ENCODE results near the gene SLCO4C1. TPM values are rescaled to one million over a fixed set of nuclear protein-coding genes. Genes with fewer than 3 reads are reported as not detected.

Gene SLCO4C1
- total and polyA plus RNA-seq, 2 of the 13 experiments (the other 11 are each of a cell fraction or from before 2014, with no cell fraction given) = 1.3 to 7.8 TPM

DNA sequence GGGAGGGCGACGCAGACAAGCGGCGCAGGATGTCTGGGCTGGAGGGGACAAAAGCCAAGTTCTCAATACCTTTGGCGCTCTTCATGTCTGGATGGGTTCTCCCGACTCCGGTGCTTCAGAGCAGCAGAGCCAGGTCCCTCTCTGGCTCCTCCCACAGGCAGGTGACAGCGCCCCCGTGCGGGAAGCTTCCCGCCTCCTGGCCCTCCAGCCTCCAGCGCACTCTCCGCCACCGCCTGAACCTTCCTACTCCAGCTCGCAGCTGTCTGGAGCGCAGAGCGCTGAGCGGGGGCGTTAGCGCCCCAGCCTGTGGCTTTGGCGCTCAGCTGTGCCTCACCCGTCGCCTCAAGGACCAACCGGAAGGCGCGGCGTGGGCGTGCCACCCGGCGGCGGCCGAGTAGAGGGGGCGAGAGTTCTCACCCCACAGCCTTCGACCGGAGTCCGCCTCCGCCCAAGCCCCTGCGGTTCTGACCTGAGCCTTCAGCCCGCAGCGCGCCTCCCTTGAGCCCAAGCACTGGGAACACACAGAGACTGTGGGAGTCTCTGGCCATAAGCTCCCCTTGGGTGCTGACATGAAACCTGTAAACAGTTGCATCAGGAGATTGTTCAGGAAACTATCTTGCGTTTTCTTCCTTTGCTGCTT is at the start of gene SLCO4C1 (continued):
- TF ChIP-seq ZNF264 (CRISPR knock-in tag; IDR thresholded peaks at IDR 0.05) (no peak; the same call in 1 of the 2 replicates), ZNF337 (CRISPR knock-in tag; IDR thresholded peaks at IDR 0.05; ENCODE audit: borderline replicate concordance, low read depth) (no peak; the same call in 1 of the 2 replicates), STAG1 (CRISPR knock-in tag; IDR thresholded peaks at IDR 0.05) (peak; percentile 50), FIP1L1 (IDR thresholded peaks at IDR 0.05; ENCODE audit: borderline replicate concordance, insufficient read depth, low read depth, low read length) (no peak), ZSCAN30 (CRISPR knock-in tag; IDR thresholded peaks at IDR 0.05) (no peak), ZFP36L2 (CRISPR knock-in tag; IDR thresholded peaks at IDR 0.05) (no peak), RFXAP (CRISPR knock-in tag; IDR thresholded peaks at IDR 0.05; ENCODE audit: borderline replicate concordance) (peak; percentile 75; the same call in 1 of the 2 replicates), POLR2AphosphoS2 (IDR thresholded peaks at IDR 0.05; ENCODE audit: low read depth, low read length) (no peak), SP4 (CRISPR knock-in tag; IDR thresholded peaks at IDR 0.05) (peak; percentile 64), ZNF101 (CRISPR knock-in tag; IDR thresholded peaks at IDR 0.05; ENCODE audit: borderline replicate concordance, low read depth) (no peak), ZEB1 (IDR thresholded peaks at IDR 0.05; ENCODE audit: insufficient replicate concordance, low read depth) (peak; percentile 88), ZNF703 (CRISPR knock-in tag; IDR thresholded peaks at IDR 0.05; ENCODE audit: borderline replicate concordance) (no peak), PAX8 (CRISPR knock-in tag; IDR thresholded peaks at IDR 0.05; ENCODE audit: borderline replicate concordance) (no peak), MEIS1 (CRISPR knock-in tag; IDR thresholded peaks at IDR 0.05; ENCODE audit: borderline replicate concordance) (no peak), KDM5A (IDR thresholded peaks at IDR 0.05; ENCODE audit: borderline replicate concordance, low read length) (no peak), SSRP1 (CRISPR knock-in tag; IDR thresholded peaks at IDR 0.05) (no peak), THYN1 (CRISPR knock-in tag; IDR thresholded peaks at IDR 0.05; ENCODE audit: borderline replicate concordance, low read depth) (0 out of 2 replicates have a peak, but pooled peaks have one; percentile 56), ZFP62 (CRISPR knock-in tag; IDR thresholded peaks at IDR 0.05) (no peak), ZNF788 (CRISPR knock-in tag; IDR thresholded peaks at IDR 0.05; ENCODE audit: borderline replicate concordance) (peak; percentile 55; the same call in 1 of the 2 replicates)
- TF ChIP-seq, protein P1, sequence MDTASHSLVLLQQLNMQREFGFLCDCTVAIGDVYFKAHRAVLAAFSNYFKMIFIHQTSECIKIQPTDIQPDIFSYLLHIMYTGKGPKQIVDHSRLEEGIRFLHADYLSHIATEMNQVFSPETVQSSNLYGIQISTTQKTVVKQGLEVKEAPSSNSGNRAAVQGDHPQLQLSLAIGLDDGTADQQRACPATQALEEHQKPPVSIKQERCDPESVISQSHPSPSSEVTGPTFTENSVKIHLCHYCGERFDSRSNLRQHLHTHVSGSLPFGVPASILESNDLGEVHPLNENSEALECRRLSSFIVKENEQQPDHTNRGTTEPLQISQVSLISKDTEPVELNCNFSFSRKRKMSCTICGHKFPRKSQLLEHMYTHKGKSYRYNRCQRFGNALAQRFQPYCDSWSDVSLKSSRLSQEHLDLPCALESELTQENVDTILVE (CRISPR knock-in tag; IDR thresholded peaks at IDR 0.05) = no peak
- TF ChIP-seq, protein P2, sequence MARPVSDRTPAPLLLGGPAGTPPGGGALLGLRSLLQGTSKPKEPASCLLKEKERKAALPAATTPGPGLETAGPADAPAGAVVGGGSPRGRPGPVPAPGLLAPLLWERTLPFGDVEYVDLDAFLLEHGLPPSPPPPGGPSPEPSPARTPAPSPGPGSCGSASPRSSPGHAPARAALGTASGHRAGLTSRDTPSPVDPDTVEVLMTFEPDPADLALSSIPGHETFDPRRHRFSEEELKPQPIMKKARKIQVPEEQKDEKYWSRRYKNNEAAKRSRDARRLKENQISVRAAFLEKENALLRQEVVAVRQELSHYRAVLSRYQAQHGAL (CRISPR knock-in tag; IDR thresholded peaks at IDR 0.05; ENCODE audit: not compliant biosample characterization) = no peak
- TF ChIP-seq, protein P3, sequence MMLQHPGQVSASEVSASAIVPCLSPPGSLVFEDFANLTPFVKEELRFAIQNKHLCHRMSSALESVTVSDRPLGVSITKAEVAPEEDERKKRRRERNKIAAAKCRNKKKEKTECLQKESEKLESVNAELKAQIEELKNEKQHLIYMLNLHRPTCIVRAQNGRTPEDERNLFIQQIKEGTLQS (CRISPR knock-in tag; IDR thresholded peaks at IDR 0.05) = no peak
- TF ChIP-seq, protein P4, sequence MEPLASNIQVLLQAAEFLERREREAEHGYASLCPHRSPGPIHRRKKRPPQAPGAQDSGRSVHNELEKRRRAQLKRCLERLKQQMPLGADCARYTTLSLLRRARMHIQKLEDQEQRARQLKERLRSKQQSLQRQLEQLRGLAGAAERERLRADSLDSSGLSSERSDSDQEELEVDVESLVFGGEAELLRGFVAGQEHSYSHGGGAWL (CRISPR knock-in tag; IDR thresholded peaks at IDR 0.05) = peak; percentile 60; the same call in 1 of the 2 replicates
- TF ChIP-seq, protein P5, sequence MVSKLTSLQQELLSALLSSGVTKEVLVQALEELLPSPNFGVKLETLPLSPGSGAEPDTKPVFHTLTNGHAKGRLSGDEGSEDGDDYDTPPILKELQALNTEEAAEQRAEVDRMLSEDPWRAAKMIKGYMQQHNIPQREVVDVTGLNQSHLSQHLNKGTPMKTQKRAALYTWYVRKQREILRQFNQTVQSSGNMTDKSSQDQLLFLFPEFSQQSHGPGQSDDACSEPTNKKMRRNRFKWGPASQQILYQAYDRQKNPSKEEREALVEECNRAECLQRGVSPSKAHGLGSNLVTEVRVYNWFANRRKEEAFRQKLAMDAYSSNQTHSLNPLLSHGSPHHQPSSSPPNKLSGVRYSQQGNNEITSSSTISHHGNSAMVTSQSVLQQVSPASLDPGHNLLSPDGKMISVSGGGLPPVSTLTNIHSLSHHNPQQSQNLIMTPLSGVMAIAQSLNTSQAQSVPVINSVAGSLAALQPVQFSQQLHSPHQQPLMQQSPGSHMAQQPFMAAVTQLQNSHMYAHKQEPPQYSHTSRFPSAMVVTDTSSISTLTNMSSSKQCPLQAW (CRISPR knock-in tag; IDR thresholded peaks at IDR 0.05) = peak; percentile 89; the same call in 1 of the 2 replicates
